ENCODE results near the gene TTC31. TPM values are rescaled to one million over a fixed set of nuclear protein-coding genes. Genes with fewer than 3 reads are reported as not detected.
"Not testable (repeated sequence)": the region's sequence is repeated elsewhere in the genome, so short reads cannot be mapped to it uniquely, and the experiment has no call there.

Gene TTC31
- total and polyA plus RNA-seq, 8 donors, result 4.7 to 91.2 (median 11.1) TPM

GRCh38 chr2:74459503-74460118, 23.3 kb upstream of the TTC31 start:
- Histone ChIP-seq H3K4me3 (peak overlapping the region in 3 of 4 donors; percentile 71 to 81 (median 74)), H3K4me1 (peaks cover 42 to 65% (median 53%) of the 10 kb centered on the region in 4 donors), H3K36me3 (peaks cover 5 to 25% (median 25%) of the 10 kb centered on the region in 4 donors), H3K27ac (peak overlapping the region in 2 of 5 donors; percentile 97 to 99)
- 65 to 73% (median 67%) methylated on average over 12 to 13 of the region's 13 CpGs for WGBS, 5 donors
- DNase-seq; H3K9me3 ChIP-seq; intact Hi-C loops (cut with DNase I; ENCODE audit: low total_unique reads); H3K27me3 ChIP-seq: not testable (repeated sequence)
- peak in 1 of 3 donors; percentile 3 for TF ChIP-seq POLR2AphosphoS5 (IDR thresholded peaks at IDR 0.05)

DNA sequence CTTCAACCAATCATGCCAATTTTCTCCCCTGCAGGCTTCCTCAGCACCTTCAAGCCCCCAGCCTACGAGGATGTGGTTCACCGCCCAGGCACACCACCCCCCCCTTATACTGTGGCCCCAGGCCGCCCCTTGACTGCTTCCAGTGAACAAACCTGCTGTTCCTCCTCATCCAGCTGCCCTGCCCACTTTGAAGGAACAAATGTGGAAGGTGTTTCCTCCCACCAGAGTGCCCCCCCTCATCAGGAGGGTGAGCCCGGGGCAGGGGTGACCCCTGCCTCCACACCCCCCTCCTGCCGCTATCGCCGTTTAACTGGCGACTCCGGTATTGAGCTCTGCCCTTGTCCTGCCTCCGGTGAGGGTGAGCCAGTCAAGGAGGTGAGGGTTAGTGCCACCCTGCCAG, 22.7 kb upstream of the TTC31 start:
- H3K9me3 ChIP-seq; intact Hi-C loops (cut with DNase I; ENCODE audit: low total_unique reads); H3K4me3 ChIP-seq; DNase-seq; H3K27ac ChIP-seq; H3K27me3 ChIP-seq: not testable (repeated sequence)
- H3K36me3 ChIP-seq, result peaks cover 5 to 25% (median 25%) of the 10 kb centered on the region in 4 donors
- peaks cover 41 to 65% (median 55%) of the 10 kb centered on the region in 4 donors for H3K4me1 ChIP-seq
- 54 to 72% (median 63%) methylated on average over 4 to 10 of the region's 10 CpGs for WGBS, 5 donors

GRCh38 chr2:74461187-74462053, 21.5 kb upstream of the TTC31 start:
- no peak overlapping the region for H3K27ac ChIP-seq
- intact Hi-C loops (cut with DNase I; ENCODE audit: low total_unique reads), result no loop called here
- no peaks in the 10 kb centered on the region for H3K27me3 ChIP-seq
- H3K9me3 ChIP-seq, result no peaks in the 10 kb centered on the region
- WGBS, 5 donors, result 86 to 92% (median 89%) methylated on average over 14 to 27 of the region's 27 CpGs
- peaks cover 28 to 62% (median 51%) of the 10 kb centered on the region in 4 donors for H3K4me1 ChIP-seq
- no peak overlapping the region for H3K4me3 ChIP-seq
- peaks cover 5 to 25% (median 25%) of the 10 kb centered on the region in 4 donors for H3K36me3 ChIP-seq
- no peak for DNase-seq
- TF ChIP-seq EP300 (IDR thresholded peaks at IDR 0.05) (no peak), POLR2AphosphoS5 (IDR thresholded peaks at IDR 0.05) (peak in 1 of 3 donors; percentile 4), CTCF (IDR thresholded peaks at IDR 0.05) (no peak)

DNA sequence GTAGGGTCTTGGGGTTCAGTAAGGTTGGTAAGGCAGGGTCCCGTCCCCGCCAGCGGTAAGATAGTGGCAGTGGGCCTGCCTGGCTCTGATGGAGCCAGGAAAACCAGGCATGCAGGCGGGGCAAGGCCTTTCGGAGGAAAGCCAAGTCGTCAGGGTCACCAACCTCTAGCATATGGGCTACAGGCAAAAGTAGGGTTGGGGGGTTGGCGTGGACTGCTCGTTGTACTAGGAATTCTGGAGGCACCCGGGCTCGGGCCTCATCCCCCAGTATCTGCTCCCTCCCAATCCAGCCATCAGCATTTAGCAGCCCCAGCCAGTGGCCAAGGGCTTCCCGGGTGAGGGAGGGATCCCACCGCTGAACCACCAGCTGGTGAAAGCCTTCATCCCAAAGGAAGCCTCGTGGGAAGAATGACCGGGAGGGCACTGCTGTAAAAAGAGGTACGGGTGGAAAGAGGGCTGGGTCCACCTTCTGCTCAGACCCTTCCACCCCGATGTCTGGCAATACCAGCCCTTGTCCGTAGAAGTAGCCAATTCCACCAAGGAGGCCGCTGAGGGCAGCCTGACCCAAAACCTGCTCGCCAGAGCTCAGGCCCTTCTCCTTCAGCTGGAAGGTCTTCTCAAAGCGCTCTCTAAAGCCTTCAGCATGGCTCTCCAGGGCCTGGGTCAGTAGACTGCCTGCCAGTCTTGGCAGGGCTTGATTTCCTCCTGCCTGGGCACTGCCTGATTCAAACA, 20.7 kb upstream of the TTC31 start:
- H3K36me3 ChIP-seq, result peaks cover 5 to 25% (median 25%) of the 10 kb centered on the region in 4 donors
- no peak for DNase-seq
- TF ChIP-seq POLR2A (IDR thresholded peaks at IDR 0.05) (no peak), CTCF (IDR thresholded peaks at IDR 0.05) (no peak), POLR2AphosphoS5 (IDR thresholded peaks at IDR 0.05) (no peak), EP300 (IDR thresholded peaks at IDR 0.05) (no peak)
- no peaks in the 10 kb centered on the region for H3K27me3 ChIP-seq
- intact Hi-C loops (cut with DNase I; ENCODE audit: low total_unique reads), result no loop called here
- no peaks in the 10 kb centered on the region for H3K9me3 ChIP-seq
- 87 to 92% (median 88%) methylated on average over 11 to 20 of the region's 20 CpGs for WGBS, 5 donors
- peak overlapping the region in 2 of 5 donors; percentile 32 to 43 for H3K27ac ChIP-seq
- H3K4me1 ChIP-seq, result peaks cover 20 to 57% (median 43%) of the 10 kb centered on the region in 4 donors
- no peak overlapping the region for H3K4me3 ChIP-seq

- TF ChIP-seq POLR2AphosphoS5 (IDR thresholded peaks at IDR 0.05) (no peak), EP300 (IDR thresholded peaks at IDR 0.05) (no peak), CTCF (IDR thresholded peaks at IDR 0.05) (no peak), POLR2A (IDR thresholded peaks at IDR 0.05) (no peak)
- WGBS, 5 donors, result 66 to 83% (median 69%) methylated on average over 4 of the region's 4 CpGs
- no peaks in the 10 kb centered on the region for H3K9me3 ChIP-seq
These were observed 20.1 kb upstream of the TTC31 start for GRCh38 chr2:74462786-74463105.

More at GRCh38 chr2:74462786-74463105, 20.1 kb upstream of the TTC31 start:
- intact Hi-C loops (cut with DNase I; ENCODE audit: low total_unique reads), result no loop called here
- Histone ChIP-seq H3K4me1 (peaks cover 19 to 52% (median 40%) of the 10 kb centered on the region in 4 donors), H3K36me3 (peaks cover 5 to 25% (median 25%) of the 10 kb centered on the region in 4 donors), H3K27me3 (no peaks in the 10 kb centered on the region), H3K4me3 (no peak overlapping the region), H3K27ac (peak overlapping the region in 4 of 5 donors; percentile 32 to 43 (median 38))
- no peak for DNase-seq

All from stomach (tissue), 9 donors.